K562 (cell line): ENCODE data around the gene KYAT1. TPM values are rescaled to one million over a fixed set of nuclear protein-coding genes. Genes with fewer than 3 reads are reported as not detected.

Source experiments
- ATAC-seq: fragments of 200-7000 bp; cut with Tn5 transposase; 3 replicates; pipeline ENCODE4 v1.9.1; 2020; ENCODE audit warnings: moderate library complexity
- BruUV-seq: library from RNA; stranded (reverse); fragments of 400-500 nt; replicated peaks from 2 replicates; lab custom pipeline; 2021; lab: Mats Ljungman, UMichigan
- CTCF ChIA-PET: fragments of 300-600 bp; formaldehyde crosslinking; extraction: SDS; loops from one replicate; lab custom pipeline; 2021; ENCODE audit warnings: low intra/inter-chr PET ratio; lab: Yijun Ruan, JAX
- POLR2A ChIA-PET: fragments of 300-600, 350-650 bp; sonication (Branson Sonifier 250); formaldehyde crosslinking; extraction: SDS; loops from one replicate; lab custom pipeline; 2021; ENCODE audit warnings: antibody characterized with exemption, inconsistent platforms; lab: Yijun Ruan, JAX
- DNase-seq, 4 experiments: peaks; one replicate each; pipeline versions ENCODE4 v3.0.0 to v3.0.0-alpha.2; 2011 to 2018; ENCODE audit warnings: low spot score in 3 of 4, mixed read lengths in 3 of 4; ENCODE audit errors: extremely low read depth in 1 of 4
- FAIRE-seq: peaks from 2 replicates; lab custom pipeline; 2011; peaks lifted over from hg19 to GRCh38; lab: Jason Lieb, UNC
- H2AFZ ChIP-seq: 2 replicates; pipeline ENCODE4 v1.6.0; 2011; ENCODE audit warnings: low read depth, low read length, control low read depth, inconsistent platforms
- H3K27ac ChIP-seq: fragments of 200-600 bp; 3 replicates; pipeline ENCODE4 v1.8.0; 2011; ENCODE audit warnings: low read depth, mild to moderate bottlenecking, control low read depth, inconsistent platforms, low read length, moderate library complexity, mixed read lengths; ENCODE audit errors: extremely low read depth
- H3K27me3 ChIP-seq, 2 experiments: fragments of 300-600 bp in 1 of 2; 2 replicates in 1 of 2; 3 replicates in 1 of 2; pipeline versions ENCODE4 v1.6.0 to v1.8.0; 2011; ENCODE audit warnings: inconsistent platforms in 2 of 2, low read length in 2 of 2, mild to moderate bottlenecking in 1 of 2, mixed read lengths in 1 of 2, moderate library complexity in 1 of 2; ENCODE audit not compliant: control insufficient read depth in 2 of 2, insufficient read depth in 2 of 2
- H3K36me3 ChIP-seq: fragments of 300-600 bp; 3 replicates; pipeline ENCODE4 v1.8.0; 2011; ENCODE audit warnings: mild to moderate bottlenecking, low read length, inconsistent platforms; ENCODE audit not compliant: control insufficient read depth, insufficient read depth
- H3K4me1 ChIP-seq, 2 experiments: fragments of 200-600 bp in 1 of 2; replicated peaks in 1 of 2; 2 replicates in 1 of 2; 3 replicates in 1 of 2; pipeline versions ENCODE4 v1.5.1 to v1.8.0; 2011; ENCODE audit warnings: inconsistent platforms in 2 of 2, low read length in 2 of 2, mild to moderate bottlenecking in 1 of 2, mixed read lengths in 1 of 2, moderate library complexity in 1 of 2; ENCODE audit not compliant: control insufficient read depth in 2 of 2, insufficient read depth in 2 of 2
- H3K4me2 ChIP-seq: 2 replicates; pipeline ENCODE4 v1.6.1; 2011; ENCODE audit warnings: low read length, control low read depth, inconsistent platforms, mixed read lengths; ENCODE audit not compliant: insufficient read depth
- H3K4me3 ChIP-seq: fragments of 200-600 bp; sonication (generic), shearing (Covaris generic); 2 replicates; pipeline ENCODE4 v1.5.1; 2016; ENCODE audit warnings: control low read depth, inconsistent platforms
- H3K79me2 ChIP-seq: fragments of 200-600 bp; 3 replicates; pipeline ENCODE4 v1.8.0; 2011; ENCODE audit warnings: low read length, inconsistent platforms; ENCODE audit not compliant: control insufficient read depth, insufficient read depth
- H3K9ac ChIP-seq, 2 experiments: 2 replicates each; pipeline versions ENCODE4 v1.6.0 to v1.6.1; 2011; ENCODE audit warnings: low read depth in 2 of 2, low read length in 2 of 2, control low read depth in 1 of 2, inconsistent platforms in 1 of 2, mild to moderate bottlenecking in 1 of 2, mixed read lengths in 1 of 2; ENCODE audit not compliant: insufficient read depth in 1 of 2
- H3K9me1 ChIP-seq: one replicate; pipeline ENCODE4 v1.6.0; 2011; ENCODE audit warnings: inconsistent platforms, mild to moderate bottlenecking, low read length, moderate library complexity; ENCODE audit not compliant: control insufficient read depth, insufficient read depth
- H3K9me3 ChIP-seq: replicated peaks from 2 replicates; pipeline ENCODE4 v1.5.1; 2011; ENCODE audit warnings: low read depth, low read length, inconsistent platforms; ENCODE audit not compliant: control insufficient read depth, insufficient read depth
- H4K20me1 ChIP-seq: replicated peaks from 2 replicates; pipeline ENCODE4 v1.6.1; 2011; ENCODE audit warnings: low read length, inconsistent platforms, mixed read lengths; ENCODE audit not compliant: control insufficient read depth, insufficient read depth
- ATF7 ChIP-seq: fragments of 450-650 bp; IDR thresholded peaks from 2 replicates; pipeline ENCODE4 v1.7.1; 2014; ENCODE audit warnings: mild to moderate bottlenecking, moderate library complexity
- BRD4 ChIP-seq: fragments of 200-600 bp; sonication (generic); IDR thresholded peaks from 2 replicates; pipeline ENCODE4 v1.6.1; 2017; ENCODE audit warnings: inconsistent platforms
- CREB3L1 ChIP-seq: fragments of 450-650 bp; IDR thresholded peaks from 2 replicates; pipeline ENCODE4 v1.6.1; 2014; ENCODE audit warnings: low read depth, mild to moderate bottlenecking, moderate library complexity, borderline replicate concordance
- CREB5 ChIP-seq: fragments of 250-450 bp; sonication (Bioruptor Pico); IDR thresholded peaks from 2 replicates; pipeline ENCODE4 v1.5.0; 2020; ENCODE audit warnings: mild to moderate bottlenecking
- EHMT2 ChIP-seq: fragments of 450-650 bp; IDR thresholded peaks from 2 replicates; pipeline ENCODE4 v1.6.1; 2018; ENCODE audit warnings: antibody characterized with exemption
- GTF2A2 ChIP-seq: IDR thresholded peaks from 2 replicates; pipeline ENCODE4 v1.6.1; 2016; ENCODE audit warnings: mild to moderate bottlenecking, missing genetic modification characterization, missing compliant biosample characterization
- MXI1 ChIP-seq: IDR thresholded peaks from 2 replicates; pipeline ENCODE4 v1.6.1; 2011; ENCODE audit warnings: low read depth, mild to moderate bottlenecking, improper control_type of control experiment, low read length
- NBN ChIP-seq: fragments of 450-650 bp; IDR thresholded peaks from 2 replicates; pipeline ENCODE4 v1.6.1; 2016; ENCODE audit warnings: low read depth, mild to moderate bottlenecking
- NCOA1 ChIP-seq: fragments of 450-650 bp; IDR thresholded peaks from 2 replicates; pipeline ENCODE4 v1.6.1; 2016; ENCODE audit warnings: low read depth
- SOX6 ChIP-seq: fragments of 450-650 bp; IDR thresholded peaks from 2 replicates; pipeline ENCODE4 v1.6.1; 2014; ENCODE audit warnings: mild to moderate bottlenecking
- STAT5B ChIP-seq: fragments of 250-450 bp; sonication (Bioruptor Pico); IDR thresholded peaks from 2 replicates; pipeline ENCODE4 v1.8.0; 2021; ENCODE audit warnings: mild to moderate bottlenecking, inconsistent platforms
- TCF7 ChIP-seq: sonication (generic); IDR thresholded peaks from 2 replicates; pipeline ENCODE4 v1.6.1; 2016; ENCODE audit warnings: antibody characterized with exemption, borderline replicate concordance
- TEAD2 ChIP-seq: fragments of 450-650 bp; IDR thresholded peaks from 2 replicates; pipeline ENCODE4 v1.6.1; 2016; ENCODE audit warnings: missing genetic modification characterization, control low read depth, missing compliant biosample characterization
- ZBTB5 ChIP-seq: fragments of 450-650 bp; IDR thresholded peaks from 2 replicates; pipeline ENCODE4 v1.6.1; 2017; ENCODE audit warnings: antibody characterized with exemption
- ZNF512 ChIP-seq: IDR thresholded peaks from 2 replicates; pipeline ENCODE4 v1.6.1; 2016; ENCODE audit warnings: missing genetic modification characterization, missing compliant biosample characterization
- ZNF77 ChIP-seq: fragments of 250-450 bp; sonication (Bioruptor Pico); IDR thresholded peaks from 2 replicates; pipeline ENCODE4 v1.5.0; 2020
- WGBS: fragments of 100-300 bp; shearing (Covaris generic); methylation state at CpG from one replicate; pipeline ENCODE4 v1.1.6; 2016; ENCODE audit warnings: low coverage, mixed read lengths; ENCODE audit not compliant: insufficient coverage; ENCODE audit errors: missing lambda C conversion rate; 5-methylcytosine and 5-hydroxymethylcytosine counted together
- in situ Hi-C: fragments of 300-500 bp; cut with MboI; formaldehyde crosslinking; loops from 4 replicates; pipeline ENCODE4 v1.15.0; 2018; ENCODE audit warnings: inconsistent platforms, mixed read lengths
- intact Hi-C: fragments of 100-400 bp; cut with micrococcal nuclease; formaldehyde crosslinking; loops from 2 replicates; pipeline ENCODE4 v1.14.2; 2022
- polyA plus RNA-seq, 8 experiments: library from polyadenylated mRNA; depleted of rRNA in 4 of 8; stranded (reverse) in 5 of 8; unstranded in 3 of 8; fragments of >200 nt; fragmentation: Nextera tagmentation in 2 of 8; fragmentation: Illumina TruSeq in 1 of 8; extraction: Ambion mirVana in 2 of 8; extraction: Trizol in 1 of 8; gene quantifications; 2 replicates each; pipeline versions ENCODE4 v1.2.1 to v1.2.3, GENCODE V29; 2011 to 2014; ENCODE audit warnings: inconsistent platforms in 1 of 8, missing spikeins in 1 of 8
- total RNA-seq, 7 experiments: library from RNA; depleted of rRNA in 6 of 7; stranded (reverse); fragments of >200 nt in 6 of 7; fragmentation: Illumina TruSeq in 2 of 7; extraction: Trizol in 2 of 7; gene quantifications; 2 replicates each; pipeline versions ENCODE4 v1.2.1 to v1.2.3, GENCODE V29; 2011 to 2021; ENCODE audit warnings: low replicate concordance in 1 of 7

KYAT1 gene
- total and polyA plus RNA-seq, 9 of the 15 experiments (the other 6 are each of a cell fraction or from before 2014, with no cell fraction given) = 6.4 to 16.8 (median 11.1) TPM

GRCh38 chr9:128798896-128799295 lies 82.9 kb downstream of the KYAT1 start:
- peaks cover 72% of the 10 kb centered on the region for H3K36me3 ChIP-seq
- intact Hi-C loops = no loop called here
- in situ Hi-C loops = no loop called here
- POLR2A ChIA-PET = interaction anchor here (1.7 kb wide), 1 partner anchor 13 kb away, joined by 5 read pairs; no protein-coding TSS in a partner anchor
- no peaks in the 10 kb centered on the region for H3K27me3 ChIP-seq
- CTCF ChIA-PET = no interaction called here
- H3K9me1 ChIP-seq = no peaks in the 10 kb centered on the region
- H3K9me3 ChIP-seq = no peaks in the 10 kb centered on the region
- no peak overlapping the region for H3K4me3 ChIP-seq
- no peak overlapping the region for H3K27ac ChIP-seq
- no peaks in the 10 kb centered on the region; a peak in 1 of 5 replicates for H3K4me1 ChIP-seq
- no peak overlapping the region for H2AFZ ChIP-seq
- DNase-seq = no peak
- H3K79me2 ChIP-seq = no peaks in the 10 kb centered on the region
- FAIRE-seq = no peak
- H4K20me1 ChIP-seq = no peaks in the 10 kb centered on the region
- 87% methylated on average over 7 of the region's 8 CpGs for WGBS
- BruUV-seq = no TSS peak
- H3K4me2 ChIP-seq = no peak overlapping the region
- no peak for ATAC-seq
- H3K9ac ChIP-seq = no peak overlapping the region
- TF ChIP-seq BRD4 = no peak
- TF ChIP-seq ATF7 = no peak
- no peak for TF ChIP-seq CREB5 (CRISPR knock-in tag)
- TF ChIP-seq TEAD2 (tag) = no peak
- TF ChIP-seq NCOA1 = no peak
- no peak for TF ChIP-seq TCF7
- TF ChIP-seq MXI1 = no peak
- TF ChIP-seq ZNF512 (tag) = no peak
- TF ChIP-seq ZBTB5 = no peak
- TF ChIP-seq EHMT2 = no peak
- TF ChIP-seq ZNF77 (CRISPR knock-in tag) = no peak
- no peak for TF ChIP-seq GTF2A2 (tag)
- no peak for TF ChIP-seq STAT5B (CRISPR knock-in tag)
- no peak for TF ChIP-seq NBN
- TF ChIP-seq SOX6 = no peak
- no peak for TF ChIP-seq CREB3L1
